Uterus (tissue), 2 donors: ENCODE results near the gene AARS1.

ENCODE experiments used
- POLR2A ChIP-seq, 2 donors: fragments of 450-650 bp; IDR thresholded peaks; one replicate each; pipeline ENCODE4 v1.6.1; 2016; ENCODE audit warnings: antibody characterized with exemption in 2 of 2, mild to moderate bottlenecking in 1 of 2, moderate library complexity in 1 of 2
- TF ChIP-seq, protein P1 (sequence below), 4 experiments: fragments of 200-600 bp in 2 of 4; fragments of 450-650 bp in 2 of 4; sonication (generic) in 2 of 4; IDR thresholded peaks; one replicate each; pipeline ENCODE4 v1.5.1; 2016 to 2019; ENCODE audit warnings: antibody characterized with exemption in 4 of 4, mild to moderate bottlenecking in 2 of 4, moderate library complexity in 1 of 4

DNA sequence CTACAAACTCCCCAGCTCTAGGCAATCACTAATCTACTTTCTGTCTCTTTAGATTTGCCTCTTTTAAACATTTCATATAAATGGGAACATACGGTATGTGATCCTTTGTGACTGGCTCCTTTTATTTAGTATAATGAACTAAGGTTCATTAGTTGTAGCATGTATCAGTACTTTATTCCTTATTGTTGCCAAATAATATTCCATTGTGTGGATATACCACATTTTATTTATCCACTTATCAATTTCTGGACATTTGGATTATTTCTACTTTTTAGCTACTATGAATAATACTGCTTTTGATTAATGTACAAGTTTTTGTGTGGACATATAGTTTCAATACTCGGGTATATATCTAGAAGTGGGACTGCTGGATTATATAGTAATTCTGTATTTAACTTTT lies 17.6 kb upstream of the AARS1 start:
- TF ChIP-seq, protein P1, sequence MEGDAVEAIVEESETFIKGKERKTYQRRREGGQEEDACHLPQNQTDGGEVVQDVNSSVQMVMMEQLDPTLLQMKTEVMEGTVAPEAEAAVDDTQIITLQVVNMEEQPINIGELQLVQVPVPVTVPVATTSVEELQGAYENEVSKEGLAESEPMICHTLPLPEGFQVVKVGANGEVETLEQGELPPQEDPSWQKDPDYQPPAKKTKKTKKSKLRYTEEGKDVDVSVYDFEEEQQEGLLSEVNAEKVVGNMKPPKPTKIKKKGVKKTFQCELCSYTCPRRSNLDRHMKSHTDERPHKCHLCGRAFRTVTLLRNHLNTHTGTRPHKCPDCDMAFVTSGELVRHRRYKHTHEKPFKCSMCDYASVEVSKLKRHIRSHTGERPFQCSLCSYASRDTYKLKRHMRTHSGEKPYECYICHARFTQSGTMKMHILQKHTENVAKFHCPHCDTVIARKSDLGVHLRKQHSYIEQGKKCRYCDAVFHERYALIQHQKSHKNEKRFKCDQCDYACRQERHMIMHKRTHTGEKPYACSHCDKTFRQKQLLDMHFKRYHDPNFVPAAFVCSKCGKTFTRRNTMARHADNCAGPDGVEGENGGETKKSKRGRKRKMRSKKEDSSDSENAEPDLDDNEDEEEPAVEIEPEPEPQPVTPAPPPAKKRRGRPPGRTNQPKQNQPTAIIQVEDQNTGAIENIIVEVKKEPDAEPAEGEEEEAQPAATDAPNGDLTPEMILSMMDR (IDR thresholded peaks at IDR 0.05): no peak
- no peak for TF ChIP-seq POLR2A (IDR thresholded peaks at IDR 0.05)
